Keratinocyte (primary cell): ENCODE results near the gene TMEM184A. TPM values are rescaled to one million over a fixed set of nuclear protein-coding genes. Genes with fewer than 3 reads are reported as not detected.
A peak's percentile ranks its signal among the peaks of the same experiment; 100 is the strongest.

Source experiments
- DNase-seq: peaks from one replicate; pipeline ENCODE4 v3.0.0-alpha.2; 2011; ENCODE audit warnings: low read depth, missing footprints, low spot score
- FAIRE-seq: peaks from 2 replicates; lab custom pipeline; 2011; peaks lifted over from hg19 to GRCh38; lab: Jason Lieb, UNC
- H2AFZ ChIP-seq: 2 replicates; pipeline ENCODE4 v1.6.0; 2012; ENCODE audit warnings: low read length, control low read depth, inconsistent platforms; ENCODE audit not compliant: control insufficient read depth
- H3K27ac ChIP-seq: 2 replicates; pipeline ENCODE4 v1.5.1; 2011; ENCODE audit warnings: low read length; ENCODE audit not compliant: control insufficient read depth, insufficient read depth
- H3K27me3 ChIP-seq: 3 replicates; pipeline ENCODE4 v1.6.0; 2011; ENCODE audit warnings: low read length; ENCODE audit not compliant: control insufficient read depth, insufficient read depth; ENCODE audit errors: extremely low read depth
- H3K36me3 ChIP-seq, 2 experiments: 2 replicates in 1 of 2; 3 replicates in 1 of 2; pipeline ENCODE4 v1.5.1; 2011; ENCODE audit warnings: low read length in 2 of 2, mild to moderate bottlenecking in 1 of 2; ENCODE audit not compliant: control insufficient read depth in 2 of 2, insufficient read depth in 2 of 2; ENCODE audit errors: extremely low read depth in 1 of 2
- H3K4me1 ChIP-seq: 3 replicates; pipeline ENCODE4 v1.5.1; 2011; ENCODE audit warnings: low read length; ENCODE audit not compliant: control insufficient read depth, insufficient read depth; ENCODE audit errors: extremely low read depth
- H3K4me2 ChIP-seq: 3 replicates; pipeline ENCODE4 v1.6.0; 2011; ENCODE audit warnings: low read depth, low read length; ENCODE audit not compliant: control insufficient read depth, insufficient read depth; ENCODE audit errors: extremely low read depth
- H3K4me3 ChIP-seq, 3 experiments: fragments of 200-600 bp in 1 of 3; sonication (generic) in 1 of 3; 2 replicates in 2 of 3; 3 replicates in 1 of 3; pipeline ENCODE4 v1.5.1; 2011 to 2016; ENCODE audit warnings: low read length in 3 of 3, mild to moderate bottlenecking in 3 of 3, control low read depth in 2 of 3, inconsistent platforms in 1 of 3, low read depth in 1 of 3, mixed read lengths in 1 of 3, mixed run types in 1 of 3, moderate library complexity in 1 of 3; ENCODE audit not compliant: control insufficient read depth in 2 of 3, insufficient read depth in 2 of 3; ENCODE audit errors: extremely low read depth in 1 of 3
- H3K79me2 ChIP-seq: 2 replicates; pipeline ENCODE4 v1.6.0; 2012; ENCODE audit warnings: low read length; ENCODE audit not compliant: control insufficient read depth, insufficient read depth
- H3K9ac ChIP-seq: 3 replicates; pipeline ENCODE4 v1.6.0; 2011; ENCODE audit warnings: low read length; ENCODE audit not compliant: control insufficient read depth, insufficient read depth; ENCODE audit errors: extremely low read depth
- H3K9me1 ChIP-seq: 3 replicates; pipeline ENCODE4 v1.6.0; 2011; ENCODE audit warnings: low read length; ENCODE audit not compliant: control insufficient read depth, insufficient read depth; ENCODE audit errors: extremely low read depth
- H3K9me3 ChIP-seq: 2 replicates; pipeline ENCODE4 v1.5.1; 2012; ENCODE audit warnings: low read depth, low read length; ENCODE audit not compliant: control insufficient read depth
- H4K20me1 ChIP-seq: 3 replicates; pipeline ENCODE4 v1.6.0; 2011; ENCODE audit warnings: low read length; ENCODE audit not compliant: control insufficient read depth, insufficient read depth; ENCODE audit errors: extremely low read depth
- EZH2 ChIP-seq: IDR thresholded peaks from one replicate; pipeline ENCODE4 v1.6.1; 2012; ENCODE audit warnings: inconsistent platforms, mild to moderate bottlenecking, low read length, moderate library complexity
- dilution Hi-C: fragments of 300-500 bp; cut with MboI; formaldehyde crosslinking; loops from one replicate; pipeline ENCODE4 v1.7.0; 2020; ENCODE audit warnings: low sequenced_read_pairs; ENCODE audit not compliant: extremely low pct_ligation_motif_present
- polyA plus RNA-seq, 5 experiments: library from polyadenylated mRNA; depleted of rRNA in 3 of 5; stranded (reverse) in 3 of 5; stranded (forward) in 1 of 5; unstranded in 1 of 5; fragments of >200 nt; gene quantifications; 1 replicate in 1 of 5; 2 replicates in 3 of 5; 3 replicates in 1 of 5; pipeline versions ENCODE4 v1.2.1 to v1.2.3, GENCODE V29; 2011 to 2012; ENCODE audit warnings: missing spikeins in 2 of 5, low read depth in 1 of 5, low replicate concordance in 1 of 5
- TF ChIP-seq, protein P1 (sequence below), 3 experiments: IDR thresholded peaks in 1 of 3; conservative IDR thresholded peaks in 1 of 3; optimal IDR thresholded peaks in 1 of 3; 2 replicates in 2 of 3; 3 replicates in 1 of 3; pipeline versions ENCODE3 to v1.5.1; 2011; ENCODE audit warnings: low read length in 3 of 3, mild to moderate bottlenecking in 3 of 3, moderate library complexity in 2 of 3, control low read depth in 1 of 3, inconsistent platforms in 1 of 3; ENCODE audit not compliant: insufficient read depth in 2 of 3; ENCODE audit errors: extremely low read depth in 1 of 3

Gene TMEM184A
- polyA plus RNA-seq, 1 donor (not counting 4 experiments of a cell fraction or from before 2014, with no cell fraction given): 2.9 TPM

- H3K79me2 ChIP-seq: peaks cover 25% of the 10 kb centered on the region
- H3K27ac ChIP-seq: no peak overlapping the region
- FAIRE-seq: no peak
- TF ChIP-seq, protein P1, sequence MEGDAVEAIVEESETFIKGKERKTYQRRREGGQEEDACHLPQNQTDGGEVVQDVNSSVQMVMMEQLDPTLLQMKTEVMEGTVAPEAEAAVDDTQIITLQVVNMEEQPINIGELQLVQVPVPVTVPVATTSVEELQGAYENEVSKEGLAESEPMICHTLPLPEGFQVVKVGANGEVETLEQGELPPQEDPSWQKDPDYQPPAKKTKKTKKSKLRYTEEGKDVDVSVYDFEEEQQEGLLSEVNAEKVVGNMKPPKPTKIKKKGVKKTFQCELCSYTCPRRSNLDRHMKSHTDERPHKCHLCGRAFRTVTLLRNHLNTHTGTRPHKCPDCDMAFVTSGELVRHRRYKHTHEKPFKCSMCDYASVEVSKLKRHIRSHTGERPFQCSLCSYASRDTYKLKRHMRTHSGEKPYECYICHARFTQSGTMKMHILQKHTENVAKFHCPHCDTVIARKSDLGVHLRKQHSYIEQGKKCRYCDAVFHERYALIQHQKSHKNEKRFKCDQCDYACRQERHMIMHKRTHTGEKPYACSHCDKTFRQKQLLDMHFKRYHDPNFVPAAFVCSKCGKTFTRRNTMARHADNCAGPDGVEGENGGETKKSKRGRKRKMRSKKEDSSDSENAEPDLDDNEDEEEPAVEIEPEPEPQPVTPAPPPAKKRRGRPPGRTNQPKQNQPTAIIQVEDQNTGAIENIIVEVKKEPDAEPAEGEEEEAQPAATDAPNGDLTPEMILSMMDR (optimal IDR thresholded peaks at IDR 0.05 in 1 of 3, IDR thresholded peaks at IDR 0.05 in 1 of 3, conservative IDR thresholded peaks at IDR 0.05 in 1 of 3; ENCODE audit: extremely low read depth in 1 of 3, insufficient read depth in 2 of 3, low read length in 3 of 3): no peak
- no peak for TF ChIP-seq EZH2
- no peak overlapping the region for H3K4me3 ChIP-seq
- H3K36me3 ChIP-seq: no peaks in the 10 kb centered on the region
- H3K9me1 ChIP-seq: peaks cover 3% of the 10 kb centered on the region
- no peak for DNase-seq
- H3K9me3 ChIP-seq: no peaks in the 10 kb centered on the region
- dilution Hi-C loops: no loop called here
- H4K20me1 ChIP-seq: peaks cover 5% of the 10 kb centered on the region
- H2AFZ ChIP-seq: no peak overlapping the region
- H3K27me3 ChIP-seq: no peaks in the 10 kb centered on the region
- H3K9ac ChIP-seq: no peak overlapping the region
- H3K4me2 ChIP-seq: no peak overlapping the region
- peaks cover 44% of the 10 kb centered on the region for H3K4me1 ChIP-seq
Measured at GRCh38 chr7:1529383-1530116, 26.5 kb downstream of the TMEM184A start.

DNA sequence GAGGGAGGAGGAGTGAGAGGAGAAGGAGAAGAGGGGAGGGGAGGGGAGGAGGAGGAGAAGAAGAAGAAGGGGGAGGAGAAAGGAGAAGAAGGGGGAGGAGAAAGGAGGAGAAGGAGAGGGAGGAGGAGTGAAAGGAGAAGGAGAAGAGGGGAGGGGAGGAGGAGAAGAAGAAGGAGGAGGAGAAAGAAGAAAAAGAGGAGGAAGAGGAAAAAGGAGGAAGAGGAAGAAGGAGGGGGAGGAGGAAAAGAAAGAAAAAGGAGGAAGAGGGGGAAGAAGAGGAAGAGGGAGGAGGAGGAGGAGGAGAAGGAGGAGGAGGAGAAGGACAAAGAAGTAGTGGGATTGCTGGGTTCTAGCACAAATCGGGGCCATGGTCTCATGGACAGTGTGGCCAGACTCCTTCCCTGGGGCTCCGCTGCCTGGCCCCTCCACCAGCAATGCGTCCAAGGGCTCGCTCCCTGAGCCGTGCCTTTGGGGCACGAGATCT is 29.7 kb downstream of the TMEM184A start:
- Histone ChIP-seq H3K9me3 (no peaks in the 10 kb centered on the region), H3K27ac (no peak overlapping the region), H3K79me2 (peaks cover 2% of the 10 kb centered on the region), H3K9me1 (no peaks in the 10 kb centered on the region), H2AFZ (peak overlapping the region; percentile 38), H3K9ac (peak overlapping the region; percentile 11), H3K36me3 (no peaks in the 10 kb centered on the region), H3K4me1 (peaks cover 14% of the 10 kb centered on the region), H4K20me1 (no peaks in the 10 kb centered on the region), H3K4me3 (peak overlapping the region in 1 of 3 experiments; percentile 23), H3K4me2 (peak overlapping the region; percentile 66), H3K27me3 (no peaks in the 10 kb centered on the region)
- DNase-seq (no peak), FAIRE-seq (no peak)
- dilution Hi-C loops: no loop called here
- TF ChIP-seq, protein P1 (optimal IDR thresholded peaks at IDR 0.05 in 1 of 3, IDR thresholded peaks at IDR 0.05 in 1 of 3, conservative IDR thresholded peaks at IDR 0.05 in 1 of 3; ENCODE audit: extremely low read depth in 1 of 3, insufficient read depth in 2 of 3, low read length in 3 of 3): no peak
- TF ChIP-seq EZH2: no peak
